Upper lobe of right lung (tissue), 1 donor: Measurements from ENCODE around the gene FGF2. TPM values are rescaled to one million over a fixed set of nuclear protein-coding genes. Genes with fewer than 3 reads are reported as not detected.
"Not testable (repeated sequence)": the region's sequence is repeated elsewhere in the genome, so short reads cannot be mapped to it uniquely, and the experiment has no call there.

Source experiments
- ATAC-seq: fragments of 200-7000 bp; cut with Tn5 transposase; one replicate; pipeline ENCODE4 v1.9.1; 2020; ENCODE audit warnings: mild to moderate bottlenecking, moderate library complexity
- DNase-seq: peaks from one replicate; pipeline ENCODE4 v3.0.0-alpha.2; 2020
- H3K27ac ChIP-seq: fragments of 200-600 bp; one replicate; pipeline ENCODE4 v1.8.0; 2022
- H3K27me3 ChIP-seq: fragments of 200-600 bp; one replicate; pipeline ENCODE4 v1.8.0; 2022; ENCODE audit warnings: mild to moderate bottlenecking
- H3K36me3 ChIP-seq: fragments of 200-600 bp; one replicate; pipeline ENCODE4 v1.8.0; 2022
- H3K4me1 ChIP-seq: fragments of 200-600 bp; one replicate; pipeline ENCODE4 v1.8.0; 2022
- H3K4me3 ChIP-seq: fragments of 200-600 bp; one replicate; pipeline ENCODE4 v1.8.0; 2022; ENCODE audit warnings: mild to moderate bottlenecking
- H3K9me3 ChIP-seq: fragments of 200-600 bp; one replicate; pipeline ENCODE4 v1.8.0; 2022
- CTCF ChIP-seq: fragments of 200-600 bp; IDR thresholded peaks from one replicate; pipeline ENCODE4 v1.8.0; 2022; ENCODE audit warnings: antibody characterized with exemption
- intact Hi-C: fragments of 100-400 bp; cut with DNase I; formaldehyde crosslinking; loops from one replicate; pipeline ENCODE4 v1.11.0; 2022
- total RNA-seq: library from RNA; stranded (reverse); fragmentation: NEBNext Ultra II Directional; extraction: Animal tissue kit (Norgen Biotek cat#: 25700); gene quantifications from one replicate; pipeline ENCODE4 v1.2.1, GENCODE V29; 2021
- donor health status: DM: no; HTN: yes; CAD: no; lungs with severe emphysema.

The FGF2 gene
- total RNA-seq, 1 donor from 2014 or later: 11.1 TPM

- ATAC-seq (no peak), DNase-seq (no peak)
- no peak overlapping the region for H3K4me3 ChIP-seq
- no peaks in the 10 kb centered on the region for H3K9me3 ChIP-seq
- no peaks in the 10 kb centered on the region for H3K27me3 ChIP-seq
- H3K36me3 ChIP-seq: no peaks in the 10 kb centered on the region
- H3K4me1 ChIP-seq: no peaks in the 10 kb centered on the region
- no peak for TF ChIP-seq CTCF
- no peak overlapping the region for H3K27ac ChIP-seq
- intact Hi-C loops: no loop called here
These were observed 18.4 kb downstream of the FGF2 start for GRCh38 chr4:122845066-122845465.

GRCh38 chr4:122845760-122846159, 19.1 kb downstream of the FGF2 start:
- no peaks in the 10 kb centered on the region for H3K9me3 ChIP-seq
- TF ChIP-seq CTCF: no peak
- no peak overlapping the region for H3K4me3 ChIP-seq
- H3K36me3 ChIP-seq: no peaks in the 10 kb centered on the region
- no peak for ATAC-seq
- no peak overlapping the region for H3K27ac ChIP-seq
- no peaks in the 10 kb centered on the region for H3K4me1 ChIP-seq
- intact Hi-C loops: no loop called here
- H3K27me3 ChIP-seq: no peaks in the 10 kb centered on the region
- no peak for DNase-seq

GRCh38 chr4:122847931-122848330, 21.3 kb downstream of the FGF2 start:
- ATAC-seq: no peak
- intact Hi-C loops: no loop called here
- no peak for TF ChIP-seq CTCF
- Histone ChIP-seq H3K27me3 (no peaks in the 10 kb centered on the region), H3K36me3 (no peaks in the 10 kb centered on the region), H3K9me3 (no peaks in the 10 kb centered on the region), H3K27ac (no peak overlapping the region), H3K4me3 (no peak overlapping the region), H3K4me1 (no peaks in the 10 kb centered on the region)
- no peak for DNase-seq

- H3K4me1 ChIP-seq, H3K4me3 ChIP-seq, ATAC-seq, intact Hi-C loops, H3K27ac ChIP-seq, H3K36me3 ChIP-seq, DNase-seq, H3K9me3 ChIP-seq, H3K27me3 ChIP-seq: not testable (repeated sequence)
These were observed 23.2 kb downstream of the FGF2 start for GRCh38 chr4:122849789-122850188.

- no peaks in the 10 kb centered on the region for H3K36me3 ChIP-seq
- no peak for TF ChIP-seq CTCF
- H3K27me3 ChIP-seq: no peaks in the 10 kb centered on the region
- no peak for ATAC-seq
- H3K4me1 ChIP-seq: peaks cover 6% of the 10 kb centered on the region
- no peak overlapping the region for H3K4me3 ChIP-seq
- no peaks in the 10 kb centered on the region for H3K9me3 ChIP-seq
- no peak for DNase-seq
- intact Hi-C loops: no loop called here
- no peak overlapping the region for H3K27ac ChIP-seq
These were observed 24.9 kb downstream of the FGF2 start for GRCh38 chr4:122851568-122851967.

- Histone ChIP-seq H3K4me3 (peak overlapping the region; percentile 4), H3K9me3 (no peaks in the 10 kb centered on the region), H3K36me3 (no peaks in the 10 kb centered on the region), H3K4me1 (peaks cover 6% of the 10 kb centered on the region), H3K27ac (peak overlapping the region; percentile 40), H3K27me3 (no peaks in the 10 kb centered on the region)
- ATAC-seq (peak; percentile 62), DNase-seq (no peak)
- TF ChIP-seq CTCF: no peak
- intact Hi-C loops: no loop called here
These were observed 28.1 kb downstream of the FGF2 start for GRCh38 chr4:122854447-122855352.
